Esophagus squamous epithelium (tissue), 4 donors: ENCODE measurements around the gene ADAMTS13.

Experiments used
- CTCF ChIP-seq, 6 experiments: fragments of 450-650 bp in 4 of 6; fragments of 200-600 bp in 2 of 6; sonication (generic) in 2 of 6; IDR thresholded peaks; one replicate each; pipeline ENCODE4 v1.5.1; 2016 to 2019; ENCODE audit warnings: antibody characterized with exemption in 6 of 6, mild to moderate bottlenecking in 4 of 6, moderate library complexity in 4 of 6
- POLR2A ChIP-seq, 4 donors: fragments of 450-650 bp; IDR thresholded peaks; one replicate each; pipeline ENCODE4 v1.6.1; 2017; ENCODE audit warnings: antibody characterized with exemption in 4 of 4, mild to moderate bottlenecking in 4 of 4, moderate library complexity in 3 of 4

- no peak for TF ChIP-seq CTCF (IDR thresholded peaks at IDR 0.05)
- no peak for TF ChIP-seq POLR2A (IDR thresholded peaks at IDR 0.05)
Measured at GRCh38 chr9:133419005-133419404, 3.2 kb upstream of the ADAMTS13 start.
